ENCODE data around the gene ASB17. TPM values are rescaled to one million over a fixed set of nuclear protein-coding genes. Genes with fewer than 3 reads are reported as not detected.
"Not testable (repeated sequence)": the region's sequence is repeated elsewhere in the genome, so short reads cannot be mapped to it uniquely, and the experiment has no call there.

Gene ASB17
- total RNA-seq, 4 donors from 2014 or later, result not detected

GRCh38 chr1:75950176-75950575 is 18.0 kb upstream of the ASB17 start:
- no peaks in the 10 kb centered on the region for H3K27me3 ChIP-seq
- intact Hi-C loops (cut with DNase I), result no loop called here
- no peak overlapping the region for H3K27ac ChIP-seq
- WGBS, 2 donors, result 91 to 93% methylated on average over 3 of the region's 3 CpGs
- no peak overlapping the region for H3K4me3 ChIP-seq (replicated peaks in 1 of 3)
- H3K9me3 ChIP-seq, result no peaks in the 10 kb centered on the region
- no peaks in the 10 kb centered on the region for H3K4me1 ChIP-seq
- DNase-seq, result no peak
- H3K36me3 ChIP-seq, result no peaks in the 10 kb centered on the region
- TF ChIP-seq CTCF (IDR thresholded peaks at IDR 0.05), result no peak
- TF ChIP-seq POLR2A (IDR thresholded peaks at IDR 0.05), result no peak

GRCh38 chr1:75943037-75943436 is 10.8 kb upstream of the ASB17 start:
- H3K9me3 ChIP-seq; H3K4me1 ChIP-seq; H3K36me3 ChIP-seq; H3K27ac ChIP-seq; H3K27me3 ChIP-seq; DNase-seq; intact Hi-C loops (cut with DNase I); H3K4me3 ChIP-seq (replicated peaks in 1 of 3): not testable (repeated sequence)
- 61 to 67% methylated on average over 4 of the region's 4 CpGs for WGBS, 2 donors

GRCh38 chr1:75937034-75937433 is 4.8 kb upstream of the ASB17 start:
- no peaks in the 10 kb centered on the region for H3K9me3 ChIP-seq
- no peaks in the 10 kb centered on the region for H3K27me3 ChIP-seq
- DNase-seq, result no peak
- intact Hi-C loops (cut with DNase I), result no loop called here
- TF ChIP-seq CTCF (IDR thresholded peaks at IDR 0.05) (no peak), POLR2A (IDR thresholded peaks at IDR 0.05) (no peak)
- H3K4me1 ChIP-seq, result no peaks in the 10 kb centered on the region
- H3K27ac ChIP-seq, result no peak overlapping the region
- WGBS, 2 donors, result 60 to 66% methylated on average over 1 of the region's 1 CpG
- no peak overlapping the region for H3K4me3 ChIP-seq (replicated peaks in 1 of 3)
- H3K36me3 ChIP-seq, result no peaks in the 10 kb centered on the region

- Histone ChIP-seq H3K27me3 (no peaks in the 10 kb centered on the region), H3K4me3 (replicated peaks in 1 of 3) (no peak overlapping the region), H3K36me3 (no peaks in the 10 kb centered on the region), H3K9me3 (no peaks in the 10 kb centered on the region), H3K27ac (no peak overlapping the region), H3K4me1 (no peaks in the 10 kb centered on the region)
- 93 to 100% methylated on average over 1 of the region's 1 CpG for WGBS, 2 donors
- TF ChIP-seq CTCF (IDR thresholded peaks at IDR 0.05), result no peak
- no peak for TF ChIP-seq POLR2A (IDR thresholded peaks at IDR 0.05)
- no peak for DNase-seq
- intact Hi-C loops (cut with DNase I), result no loop called here
These were observed 9.5 kb downstream of the ASB17 start for GRCh38 chr1:75922698-75923097.

- intact Hi-C loops (cut with DNase I), result no loop called here
- TF ChIP-seq CTCF (IDR thresholded peaks at IDR 0.05) (no peak), POLR2A (IDR thresholded peaks at IDR 0.05) (no peak)
- Histone ChIP-seq H3K27me3 (no peaks in the 10 kb centered on the region), H3K36me3 (no peaks in the 10 kb centered on the region), H3K4me1 (no peaks in the 10 kb centered on the region), H3K27ac (no peak overlapping the region), H3K9me3 (no peaks in the 10 kb centered on the region), H3K4me3 (replicated peaks in 1 of 3) (no peak overlapping the region)
- 86 to 90% methylated on average over 2 of the region's 2 CpGs for WGBS, 2 donors
- DNase-seq, result no peak
These were observed 15.4 kb downstream of the ASB17 start for GRCh38 chr1:75916834-75917233.

GRCh38 chr1:75908717-75909152 is 23.5 kb downstream of the ASB17 start:
- no peak for TF ChIP-seq POLR2A (IDR thresholded peaks at IDR 0.05)
- peak in 4 of 6 experiments; percentile 28 to 63 (median 52) for TF ChIP-seq CTCF (IDR thresholded peaks at IDR 0.05)
- WGBS, 2 donors, result 48 to 51% methylated on average over 2 of the region's 2 CpGs
- Histone ChIP-seq H3K4me3 (replicated peaks in 1 of 3) (no peak overlapping the region), H3K36me3 (no peaks in the 10 kb centered on the region), H3K4me1 (no peaks in the 10 kb centered on the region), H3K27me3 (no peaks in the 10 kb centered on the region), H3K27ac (no peak overlapping the region), H3K9me3 (no peaks in the 10 kb centered on the region)
- intact Hi-C loops (cut with DNase I), result no loop called here
- peak; percentile 4 for DNase-seq

Measured in thyroid gland (tissue), 4 donors.